Measurements from ENCODE around the gene BMPR1A.

The BMPR1A gene

DNA sequence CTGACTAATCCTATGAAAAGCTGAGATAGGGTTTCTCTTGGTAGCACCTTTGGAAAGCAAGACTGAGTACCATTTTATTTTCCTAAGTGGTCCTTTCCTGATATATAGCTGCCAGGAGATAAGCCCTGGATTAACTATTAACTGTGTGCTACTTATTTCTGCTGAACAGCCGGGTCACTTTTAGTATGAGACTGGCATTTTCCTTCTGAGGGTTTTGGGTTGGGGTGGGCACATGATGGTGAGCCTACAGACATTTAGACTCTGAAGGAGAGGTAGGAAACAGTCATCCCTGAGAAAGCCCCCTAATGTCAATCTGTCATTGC is 29.8 kb upstream of the BMPR1A start:
- no peak for TF ChIP-seq POLR2AphosphoS5 (IDR thresholded peaks at IDR 0.05; ENCODE audit: low read depth, low read length)
- TF ChIP-seq, protein P1, sequence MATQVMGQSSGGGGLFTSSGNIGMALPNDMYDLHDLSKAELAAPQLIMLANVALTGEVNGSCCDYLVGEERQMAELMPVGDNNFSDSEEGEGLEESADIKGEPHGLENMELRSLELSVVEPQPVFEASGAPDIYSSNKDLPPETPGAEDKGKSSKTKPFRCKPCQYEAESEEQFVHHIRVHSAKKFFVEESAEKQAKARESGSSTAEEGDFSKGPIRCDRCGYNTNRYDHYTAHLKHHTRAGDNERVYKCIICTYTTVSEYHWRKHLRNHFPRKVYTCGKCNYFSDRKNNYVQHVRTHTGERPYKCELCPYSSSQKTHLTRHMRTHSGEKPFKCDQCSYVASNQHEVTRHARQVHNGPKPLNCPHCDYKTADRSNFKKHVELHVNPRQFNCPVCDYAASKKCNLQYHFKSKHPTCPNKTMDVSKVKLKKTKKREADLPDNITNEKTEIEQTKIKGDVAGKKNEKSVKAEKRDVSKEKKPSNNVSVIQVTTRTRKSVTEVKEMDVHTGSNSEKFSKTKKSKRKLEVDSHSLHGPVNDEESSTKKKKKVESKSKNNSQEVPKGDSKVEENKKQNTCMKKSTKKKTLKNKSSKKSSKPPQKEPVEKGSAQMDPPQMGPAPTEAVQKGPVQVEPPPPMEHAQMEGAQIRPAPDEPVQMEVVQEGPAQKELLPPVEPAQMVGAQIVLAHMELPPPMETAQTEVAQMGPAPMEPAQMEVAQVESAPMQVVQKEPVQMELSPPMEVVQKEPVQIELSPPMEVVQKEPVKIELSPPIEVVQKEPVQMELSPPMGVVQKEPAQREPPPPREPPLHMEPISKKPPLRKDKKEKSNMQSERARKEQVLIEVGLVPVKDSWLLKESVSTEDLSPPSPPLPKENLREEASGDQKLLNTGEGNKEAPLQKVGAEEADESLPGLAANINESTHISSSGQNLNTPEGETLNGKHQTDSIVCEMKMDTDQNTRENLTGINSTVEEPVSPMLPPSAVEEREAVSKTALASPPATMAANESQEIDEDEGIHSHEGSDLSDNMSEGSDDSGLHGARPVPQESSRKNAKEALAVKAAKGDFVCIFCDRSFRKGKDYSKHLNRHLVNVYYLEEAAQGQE (IDR thresholded peaks at IDR 0.05; ENCODE audit: insufficient read depth in 1 of 2, low read depth in 2 of 2, low read length in 2 of 2): no peak
- no peak for TF ChIP-seq FOXP2 (optimal IDR thresholded peaks at IDR 0.05; ENCODE audit: borderline replicate concordance, extremely low read depth, extremely low read length, insufficient read depth)
- TF ChIP-seq TAF1 (IDR thresholded peaks at IDR 0.05; ENCODE audit: borderline replicate concordance, insufficient read depth, low read length): no peak

DNA sequence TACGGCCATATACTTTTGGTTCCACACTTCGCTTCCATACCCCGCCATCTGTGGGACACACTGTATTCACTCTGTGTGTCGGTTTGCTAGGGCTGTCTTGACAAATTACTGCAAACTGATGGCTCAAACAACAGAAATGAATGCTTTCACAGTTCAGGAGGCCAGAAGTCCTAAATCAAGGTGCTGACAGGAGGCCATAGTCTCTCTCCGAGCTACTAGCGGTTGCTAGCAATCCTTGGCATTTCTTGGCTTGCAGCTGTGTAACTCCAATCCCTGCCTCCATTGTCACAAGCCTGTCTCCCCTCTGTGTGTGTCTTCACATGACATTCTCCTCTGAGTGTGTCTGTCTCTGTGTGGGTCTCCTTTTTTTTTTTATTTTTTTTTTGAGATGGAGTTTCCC is 28.9 kb upstream of the BMPR1A start:
- TF ChIP-seq POLR2AphosphoS5 (IDR thresholded peaks at IDR 0.05; ENCODE audit: low read depth, low read length) (no peak), FOXP2 (optimal IDR thresholded peaks at IDR 0.05; ENCODE audit: borderline replicate concordance, extremely low read depth, extremely low read length, insufficient read depth) (no peak), TAF1 (IDR thresholded peaks at IDR 0.05; ENCODE audit: borderline replicate concordance, insufficient read depth, low read length) (no peak), SIN3A (IDR thresholded peaks at IDR 0.05; ENCODE audit: borderline replicate concordance, insufficient read depth, low read length) (no peak)
- TF ChIP-seq, protein P1 (IDR thresholded peaks at IDR 0.05; ENCODE audit: insufficient read depth in 1 of 2, low read depth in 2 of 2, low read length in 2 of 2): no peak

DNA sequence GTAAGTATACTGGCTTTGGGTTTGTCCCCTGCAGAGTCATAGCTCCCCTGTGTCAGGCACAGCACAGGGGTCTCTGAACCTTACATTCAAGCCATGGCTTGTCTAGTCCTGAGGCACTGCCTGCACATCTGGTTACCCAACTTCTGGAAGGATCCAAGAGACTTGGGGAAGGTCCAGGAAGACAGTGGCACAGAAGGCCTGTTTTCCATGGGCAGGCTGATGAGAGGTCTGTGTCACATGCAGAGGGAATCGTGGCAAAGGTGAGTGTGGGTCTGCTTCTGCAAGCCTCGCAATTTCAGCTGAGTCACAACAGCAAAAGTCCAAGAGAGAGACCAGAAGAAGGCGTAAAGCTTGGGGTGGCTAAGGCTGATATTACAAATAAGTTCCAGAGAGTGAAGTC is 28.4 kb upstream of the BMPR1A start:
- TF ChIP-seq, protein P1 (IDR thresholded peaks at IDR 0.05; ENCODE audit: insufficient read depth in 1 of 2, low read depth in 2 of 2, low read length in 2 of 2): no peak
- TF ChIP-seq TAF1 (IDR thresholded peaks at IDR 0.05; ENCODE audit: borderline replicate concordance, insufficient read depth, low read length) (no peak), SIN3A (IDR thresholded peaks at IDR 0.05; ENCODE audit: borderline replicate concordance, insufficient read depth, low read length) (no peak), POLR2AphosphoS5 (IDR thresholded peaks at IDR 0.05; ENCODE audit: low read depth, low read length) (no peak), FOXP2 (optimal IDR thresholded peaks at IDR 0.05; ENCODE audit: borderline replicate concordance, extremely low read depth, extremely low read length, insufficient read depth) (no peak)

DNA sequence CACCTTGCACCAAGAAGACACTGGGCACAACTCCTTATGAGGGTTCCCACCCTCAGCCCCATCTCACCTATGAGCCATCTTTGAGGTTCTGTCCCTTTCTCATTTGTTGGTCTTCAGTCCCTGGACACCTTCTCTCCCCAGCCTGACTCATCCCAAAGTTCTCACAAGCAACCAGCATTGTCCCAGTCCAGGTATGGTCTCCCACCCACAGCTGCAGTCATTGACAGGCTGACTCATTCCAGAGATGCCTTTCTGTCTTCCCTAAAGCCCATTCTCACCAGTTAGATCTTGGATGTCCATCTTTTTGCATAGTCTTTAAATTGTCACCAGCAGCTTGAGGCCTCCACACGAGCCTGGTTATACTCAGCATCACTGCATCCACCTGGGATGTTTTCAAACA is 26.7 kb upstream of the BMPR1A start:
- TF ChIP-seq FOXP2 (optimal IDR thresholded peaks at IDR 0.05; ENCODE audit: borderline replicate concordance, extremely low read depth, extremely low read length, insufficient read depth) (no peak), POLR2AphosphoS5 (IDR thresholded peaks at IDR 0.05; ENCODE audit: low read depth, low read length) (no peak), TAF1 (IDR thresholded peaks at IDR 0.05; ENCODE audit: borderline replicate concordance, insufficient read depth, low read length) (no peak), SIN3A (IDR thresholded peaks at IDR 0.05; ENCODE audit: borderline replicate concordance, insufficient read depth, low read length) (no peak)
- TF ChIP-seq, protein P1 (IDR thresholded peaks at IDR 0.05; ENCODE audit: insufficient read depth in 1 of 2, low read depth in 2 of 2, low read length in 2 of 2): no peak

DNA sequence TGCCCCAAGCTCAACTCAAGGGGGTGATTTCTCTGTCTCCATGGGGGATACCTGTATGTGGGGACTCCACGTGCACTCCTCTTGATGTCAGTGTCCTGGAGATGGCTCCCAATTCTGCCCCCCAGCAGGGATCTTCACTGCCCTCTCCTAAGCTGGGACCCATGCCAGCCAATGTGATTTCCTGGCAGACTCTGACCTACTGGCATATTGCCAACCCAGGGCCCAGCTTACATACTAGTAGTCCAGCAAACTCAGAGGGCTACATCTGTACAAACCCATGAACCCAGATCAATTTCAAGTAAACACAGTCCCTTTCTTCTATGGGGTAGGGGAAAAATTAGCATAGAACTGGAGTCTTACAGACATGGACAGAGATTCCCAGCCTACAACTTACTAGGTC is 26.2 kb upstream of the BMPR1A start:
- TF ChIP-seq TAF1 (IDR thresholded peaks at IDR 0.05; ENCODE audit: borderline replicate concordance, insufficient read depth, low read length) (no peak), FOXP2 (optimal IDR thresholded peaks at IDR 0.05; ENCODE audit: borderline replicate concordance, extremely low read depth, extremely low read length, insufficient read depth) (no peak), SIN3A (IDR thresholded peaks at IDR 0.05; ENCODE audit: borderline replicate concordance, insufficient read depth, low read length) (no peak), POLR2AphosphoS5 (IDR thresholded peaks at IDR 0.05; ENCODE audit: low read depth, low read length) (no peak)
- TF ChIP-seq, protein P1 (IDR thresholded peaks at IDR 0.05; ENCODE audit: insufficient read depth in 1 of 2, low read depth in 2 of 2, low read length in 2 of 2): no peak
